NCI-H1417 (cell line): Measurements from ENCODE around the gene GAS1.

Experiments used
- DNase-seq, 3 experiments: peaks; one replicate each; lab custom pipeline; 2025; lab: John Stamatoyannopoulos, UW

Gene GAS1

DNA sequence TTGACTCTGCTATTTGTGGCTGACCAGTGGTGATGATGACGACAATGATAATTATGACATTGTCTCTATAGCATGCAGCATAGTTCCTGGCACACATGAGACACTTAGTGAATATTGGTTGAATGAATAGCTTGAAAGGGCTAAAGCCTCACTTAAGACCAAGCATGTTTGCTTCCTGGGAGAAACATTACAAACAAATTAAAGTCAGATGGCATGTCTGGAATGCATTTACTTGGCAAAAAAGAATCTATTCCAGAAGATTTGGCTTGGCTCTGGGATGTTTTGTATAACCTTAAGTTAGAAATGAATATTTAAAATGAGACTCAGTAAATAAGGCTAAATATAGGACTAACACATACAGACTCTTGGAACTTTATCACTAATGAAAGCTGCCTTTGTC, 21.6 kb downstream of the GAS1 start:
- no peak for DNase-seq

DNA sequence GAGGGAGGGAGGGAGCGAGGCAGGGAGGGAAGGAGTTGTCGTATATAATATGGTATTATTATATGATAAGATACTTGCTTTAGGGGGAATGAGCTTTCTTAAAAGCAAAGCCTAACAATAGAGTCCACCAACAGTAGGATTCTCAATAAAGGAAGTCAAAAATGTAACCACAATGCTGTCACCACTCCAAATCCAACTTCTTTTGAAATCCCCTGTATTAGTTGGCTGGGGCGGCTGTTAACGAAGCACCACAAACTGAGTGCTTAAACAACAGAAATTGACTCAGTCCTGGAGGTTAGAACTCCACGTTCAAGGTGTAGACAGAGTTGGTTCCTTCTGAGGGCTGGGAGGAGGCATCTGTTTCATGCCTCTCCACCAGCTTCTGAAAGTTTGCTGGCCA, 23.1 kb downstream of the GAS1 start:
- DNase-seq, result no peak

DNA sequence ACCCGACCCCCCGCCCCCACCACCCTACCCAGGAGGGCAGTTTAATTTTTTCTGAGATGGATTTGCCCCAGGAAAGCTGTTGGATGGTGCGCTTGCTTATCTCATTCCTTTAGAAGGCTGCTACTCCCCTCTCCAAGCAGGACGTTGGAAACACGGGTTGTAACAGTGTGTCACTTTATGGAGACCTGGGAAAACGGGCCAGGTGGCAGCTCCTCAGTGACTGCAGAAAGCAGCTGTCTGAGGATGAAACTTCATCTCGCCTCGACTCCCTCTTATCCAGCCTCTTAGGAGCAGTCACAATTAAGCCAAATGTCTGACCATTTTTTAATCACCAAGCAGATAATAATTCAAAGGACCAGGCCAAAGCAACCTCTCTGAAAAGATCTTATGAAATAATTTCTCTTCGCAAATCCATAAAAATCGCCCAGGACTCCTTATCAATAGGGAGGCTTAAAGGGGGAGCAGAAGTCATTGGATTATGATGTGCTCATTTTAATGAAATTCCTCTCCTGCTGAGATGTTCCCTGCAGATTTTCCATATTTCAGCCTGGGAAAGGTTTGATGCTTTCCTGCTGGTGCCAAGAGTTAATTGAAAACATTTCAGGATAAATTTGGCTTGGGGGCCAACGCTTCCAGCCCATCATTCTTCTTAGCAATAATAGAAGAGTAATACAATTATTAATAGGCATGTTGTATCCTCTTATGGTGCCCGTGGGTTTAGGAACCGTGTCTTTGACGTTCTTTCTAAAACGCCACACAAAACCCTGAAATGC, 26.0 kb downstream of the GAS1 start:
- DNase-seq, result no peak

DNA sequence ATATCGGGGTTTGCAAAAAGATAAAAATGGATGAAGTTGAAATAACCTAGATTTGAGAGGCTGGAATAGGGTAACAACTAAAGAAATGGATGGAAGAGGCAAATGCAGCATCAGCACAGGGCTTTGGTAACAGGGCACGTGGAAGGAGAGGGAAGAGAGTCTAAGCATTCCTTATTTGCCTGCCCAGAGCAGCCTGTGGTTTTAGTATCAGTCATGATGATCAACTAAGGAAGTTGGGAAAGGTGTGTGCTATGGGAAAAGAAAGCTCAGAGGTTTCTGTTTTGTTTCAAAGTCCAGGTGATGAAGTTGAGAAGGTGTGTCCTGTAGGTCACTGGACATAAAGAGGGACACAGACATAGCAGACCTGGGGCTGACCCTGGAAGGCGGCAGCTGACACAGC, 28.8 kb downstream of the GAS1 start:
- DNase-seq, result no peak

DNA sequence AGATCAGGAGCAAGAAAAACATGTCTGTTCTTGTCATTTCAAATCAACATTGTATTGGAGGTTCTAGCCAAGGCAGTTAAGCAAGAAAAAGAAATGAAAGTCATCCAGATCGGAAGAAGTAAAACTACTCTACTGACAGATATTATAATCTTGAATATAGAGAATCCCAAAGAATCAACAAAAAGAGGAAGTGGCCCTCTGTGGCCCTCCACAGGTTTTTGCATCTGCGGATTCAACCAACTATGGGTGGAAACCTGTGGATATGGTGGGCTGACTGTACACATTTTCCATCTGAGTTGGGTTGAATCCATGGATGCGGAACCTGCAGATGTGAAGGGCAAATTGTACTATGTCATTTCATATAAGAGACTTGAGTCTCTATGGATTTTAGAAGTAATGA, 35.1 kb downstream of the GAS1 start:
- no peak for DNase-seq

DNA sequence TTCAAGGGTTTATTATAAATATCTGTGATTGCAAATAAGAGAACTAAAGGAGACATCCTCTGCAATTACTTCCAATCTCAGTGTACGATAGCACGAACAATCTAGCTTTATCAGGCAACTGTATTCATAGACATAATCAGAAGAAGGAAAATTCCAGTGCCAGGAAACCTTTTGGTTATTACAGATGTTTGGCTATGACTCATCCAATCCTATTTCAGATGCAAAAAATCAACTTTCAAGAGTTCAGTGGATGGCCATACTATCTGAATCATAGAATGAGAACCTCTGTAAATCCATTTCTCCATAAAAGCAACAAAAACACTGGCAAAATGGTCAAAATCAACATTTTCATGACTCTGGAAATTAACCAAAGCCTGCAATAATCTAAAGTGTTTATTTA, 37.9 kb downstream of the GAS1 start:
- no peak for DNase-seq

DNA sequence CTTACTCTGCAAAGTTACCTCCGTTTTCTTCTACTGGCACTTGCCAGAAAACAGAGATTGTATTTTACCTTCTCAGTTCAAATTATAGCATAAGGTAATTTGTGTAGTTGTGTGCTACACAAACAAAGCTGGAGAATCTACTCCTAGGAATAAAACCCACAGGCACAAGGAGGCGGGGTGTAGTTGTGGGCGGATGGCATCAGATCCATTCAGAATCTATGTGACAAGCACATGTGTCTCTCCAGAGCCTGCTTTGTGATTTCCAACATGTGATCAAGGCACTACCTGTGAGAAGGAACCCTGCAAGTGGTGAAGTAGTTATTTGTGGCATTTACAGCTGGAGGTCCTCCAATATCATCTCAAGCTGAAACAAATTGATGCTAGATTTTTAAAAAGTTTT, 39.0 kb downstream of the GAS1 start:
- DNase-seq, result no peak

DNA sequence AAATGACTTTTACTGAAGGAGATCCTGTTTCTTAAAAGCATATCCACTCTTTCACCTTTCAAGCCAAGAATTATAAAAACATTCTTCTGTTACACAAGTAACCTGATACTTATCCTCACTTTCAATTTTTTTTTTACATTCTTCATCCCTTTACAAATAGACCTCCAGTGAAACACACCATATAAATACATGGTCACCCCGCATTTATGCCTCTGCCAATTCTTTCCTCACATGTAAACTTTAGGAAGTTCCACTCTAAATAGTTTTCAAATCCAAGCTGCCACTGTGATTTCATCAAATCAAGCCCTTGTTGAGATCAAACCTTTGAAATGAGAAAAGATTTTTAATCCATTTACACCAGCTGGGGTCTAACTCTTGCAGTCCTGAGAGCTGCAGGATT, 40.0 kb downstream of the GAS1 start:
- DNase-seq, result no peak

DNA sequence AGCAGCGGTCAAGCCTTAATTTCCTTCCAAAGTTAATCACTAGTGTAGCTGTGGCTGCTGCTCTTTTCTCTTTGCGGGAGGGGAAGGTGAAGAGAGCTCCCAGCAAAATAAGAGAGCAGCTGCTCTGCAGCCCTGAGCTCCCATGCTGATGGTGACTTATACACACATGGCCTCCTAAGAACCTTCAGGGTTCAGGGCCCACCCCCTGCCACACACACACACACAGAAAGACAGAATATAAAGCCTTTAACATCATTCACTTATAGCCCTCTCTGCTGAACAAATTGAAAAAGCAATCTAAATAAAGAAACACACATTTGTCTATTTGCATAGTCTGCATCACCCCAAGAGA, 43.6 kb downstream of the GAS1 start:
- no peak for DNase-seq

DNA sequence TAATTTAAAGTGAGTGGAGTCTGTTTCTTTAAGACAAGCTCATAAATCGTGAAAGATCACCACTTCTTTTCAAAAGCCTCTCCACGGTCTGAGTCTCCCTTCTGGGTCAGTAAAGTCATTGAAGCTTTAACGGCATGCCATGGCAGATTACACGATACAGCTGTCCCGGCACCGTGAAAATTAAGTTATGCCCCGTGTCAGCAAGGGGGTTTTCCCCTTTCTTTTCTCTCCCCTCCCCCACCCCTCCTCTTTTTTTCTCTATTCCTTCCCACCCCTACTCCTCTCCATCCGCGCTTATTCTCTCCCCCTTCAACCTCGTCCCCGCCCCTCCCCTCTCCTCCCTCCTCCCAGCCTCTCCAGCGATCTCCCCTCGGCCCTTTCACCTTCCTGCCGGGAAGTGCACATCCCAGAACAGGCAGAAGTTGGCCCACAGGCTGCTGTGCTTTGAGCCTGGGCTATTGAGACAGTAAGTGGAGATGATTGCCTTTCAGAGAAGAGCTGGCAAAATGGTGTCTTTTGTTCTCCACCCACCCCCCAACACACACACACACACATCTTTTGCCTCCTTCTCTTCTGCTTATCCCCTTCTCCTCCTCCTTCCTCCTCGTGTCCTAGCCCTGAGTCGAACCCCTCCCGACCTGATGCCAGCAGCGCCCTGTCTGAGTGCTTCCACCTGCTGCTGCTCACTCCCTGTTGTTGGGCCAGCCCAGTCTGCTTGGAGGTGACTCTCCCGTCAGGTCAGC, 44.1 kb downstream of the GAS1 start:
- no peak for DNase-seq

DNA sequence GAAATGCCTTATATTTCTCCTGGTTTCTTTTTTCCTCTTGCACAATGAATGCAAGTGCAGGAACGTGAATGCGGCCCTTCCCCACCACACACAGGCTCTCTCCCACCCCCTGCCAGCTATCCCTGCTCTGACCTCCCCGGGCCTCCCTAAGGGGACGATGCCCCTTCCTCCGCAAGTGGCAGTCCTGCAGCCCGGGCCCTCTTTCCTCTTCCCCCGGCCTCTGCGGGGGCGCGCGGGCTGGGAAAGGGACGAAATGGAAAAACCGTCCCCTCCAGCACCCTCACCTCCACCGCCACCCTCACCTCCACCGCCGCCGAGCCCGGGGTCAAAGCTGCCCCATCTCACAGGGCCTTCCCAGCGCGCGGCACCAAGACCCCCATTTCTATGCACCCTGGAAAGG, 44.7 kb downstream of the GAS1 start:
- DNase-seq, result no peak

DNA sequence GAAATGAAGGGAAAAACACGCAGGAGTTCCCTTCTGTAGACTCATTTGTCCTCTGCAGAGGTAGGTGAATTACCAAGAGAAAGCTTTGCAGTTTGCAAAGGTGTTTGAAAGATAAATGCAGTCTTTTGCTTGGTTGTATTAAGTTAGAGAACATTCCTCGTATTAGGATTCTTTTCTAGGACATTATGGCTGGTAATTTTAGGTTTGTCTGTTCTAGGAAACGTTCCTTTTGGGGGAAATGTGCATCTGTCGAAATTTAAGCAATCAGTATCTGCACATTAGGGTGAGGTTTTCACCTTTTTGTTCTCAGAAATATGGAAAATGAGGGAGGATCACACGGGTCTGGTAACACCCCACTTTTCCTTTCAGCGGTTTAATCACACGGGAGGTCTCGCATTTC, 45.1 kb downstream of the GAS1 start:
- no peak for DNase-seq

DNA sequence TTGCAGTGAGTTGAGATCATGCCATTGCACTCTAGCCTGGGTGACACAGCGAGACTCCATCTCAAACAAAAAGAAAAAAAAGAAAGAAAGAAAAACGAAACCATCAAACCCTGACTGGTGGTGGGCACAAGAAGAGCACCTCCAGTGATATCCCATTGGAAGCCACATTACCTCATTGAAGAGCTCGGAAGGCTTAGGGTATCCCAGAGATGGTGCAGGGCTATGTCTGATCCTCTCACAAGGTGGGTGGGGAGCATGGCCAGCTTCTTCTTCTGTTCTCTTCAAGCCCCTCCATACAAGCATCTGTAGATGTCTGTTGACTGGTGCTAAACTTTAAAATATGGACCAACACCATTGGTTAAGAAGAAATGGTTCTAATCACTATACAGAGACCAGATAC, 45.8 kb downstream of the GAS1 start:
- DNase-seq, result no peak
